Body of pancreas (tissue), 4 donors: ENCODE data around the gene MAP2. TPM values are rescaled to one million over a fixed set of nuclear protein-coding genes. Genes with fewer than 3 reads are reported as not detected.

ENCODE experiments used
- ATAC-seq: fragments of 150-250 bp; one replicate; pipeline ENCODE4 v1.9.1; 2016
- DNase-seq, 4 donors: peaks; one replicate each; pipeline ENCODE4 v3.0.0-alpha.2; 2019
- H3K27ac ChIP-seq, 4 donors: fragments of 200-600 bp; sonication (generic); 1 replicate in 3 of 4; 2 replicates in 1 of 4; pipeline versions ENCODE4 v1.5.1 to v1.6.1; 2016 to 2019; ENCODE audit warnings: mild to moderate bottlenecking in 1 of 4, mixed read lengths in 1 of 4, moderate library complexity in 1 of 4
- H3K27me3 ChIP-seq, 2 donors: fragments of 200-600 bp; sonication (generic); one replicate each; pipeline ENCODE4 v1.6.0; 2016; ENCODE audit warnings: mild to moderate bottlenecking in 1 of 2
- H3K36me3 ChIP-seq, 2 donors: fragments of 200-600 bp; sonication (generic); replicated peaks in 1 of 2; 2 replicates each; pipeline ENCODE4 v1.5.1; 2016; ENCODE audit warnings: low read depth in 2 of 2; ENCODE audit not compliant: insufficient read depth in 1 of 2
- H3K4me1 ChIP-seq: fragments of 200-600 bp; sonication (generic); one replicate; pipeline ENCODE4 v1.6.0; 2016
- H3K4me3 ChIP-seq, 2 donors: fragments of 200-600 bp; sonication (generic); 1 replicate in 1 of 2; 2 replicates in 1 of 2; pipeline ENCODE4 v1.5.1; 2016 to 2019
- H3K9me3 ChIP-seq, 3 donors: fragments of 200-600 bp; sonication (generic); 1 replicate in 2 of 3; 2 replicates in 1 of 3; pipeline ENCODE4 v1.5.1; 2016
- POLR2A ChIP-seq, 3 donors: fragments of 450-650 bp; IDR thresholded peaks; one replicate each; pipeline ENCODE4 v1.6.1; 2016; ENCODE audit warnings: antibody characterized with exemption in 3 of 3, mild to moderate bottlenecking in 2 of 3
- WGBS, 2 donors: methylation state at CpG; one replicate each; pipeline ENCODE4 v1.1.5; 2017; 5-methylcytosine and 5-hydroxymethylcytosine counted together
- intact Hi-C: fragments of 100-400 bp; cut with DNase I; formaldehyde crosslinking; loops from one replicate; pipeline ENCODE4 v1.15.1; 2023
- total RNA-seq, 2 donors: library from RNA; depleted of rRNA; stranded (reverse); fragments of >200 nt; gene quantifications; one replicate each; pipeline ENCODE4 v1.1.0, GENCODE V29; 2016
- TF ChIP-seq, protein P1 (sequence below), 7 experiments: fragments of 450-650 bp in 4 of 7; fragments of 200-600 bp in 3 of 7; sonication (generic) in 3 of 7; IDR thresholded peaks; one replicate each; pipeline ENCODE4 v1.5.1; 2016 to 2019; ENCODE audit warnings: antibody characterized with exemption in 7 of 7

MAP2 gene
- total RNA-seq, 2 donors from 2014 or later, result 14.2 to 32.9 TPM

GRCh38 chr2:209640358-209640757 lies 216.5 kb downstream of the MAP2 start:
- Histone ChIP-seq H3K27me3 (no peaks in the 10 kb centered on the region), H3K9me3 (no peaks in the 10 kb centered on the region), H3K4me1 (peaks cover 12% of the 10 kb centered on the region), H3K4me3 (no peak overlapping the region), H3K27ac (no peak overlapping the region), H3K36me3 (no peaks in the 10 kb centered on the region)
- no peak for TF ChIP-seq POLR2A (IDR thresholded peaks at IDR 0.05)
- TF ChIP-seq, protein P1, sequence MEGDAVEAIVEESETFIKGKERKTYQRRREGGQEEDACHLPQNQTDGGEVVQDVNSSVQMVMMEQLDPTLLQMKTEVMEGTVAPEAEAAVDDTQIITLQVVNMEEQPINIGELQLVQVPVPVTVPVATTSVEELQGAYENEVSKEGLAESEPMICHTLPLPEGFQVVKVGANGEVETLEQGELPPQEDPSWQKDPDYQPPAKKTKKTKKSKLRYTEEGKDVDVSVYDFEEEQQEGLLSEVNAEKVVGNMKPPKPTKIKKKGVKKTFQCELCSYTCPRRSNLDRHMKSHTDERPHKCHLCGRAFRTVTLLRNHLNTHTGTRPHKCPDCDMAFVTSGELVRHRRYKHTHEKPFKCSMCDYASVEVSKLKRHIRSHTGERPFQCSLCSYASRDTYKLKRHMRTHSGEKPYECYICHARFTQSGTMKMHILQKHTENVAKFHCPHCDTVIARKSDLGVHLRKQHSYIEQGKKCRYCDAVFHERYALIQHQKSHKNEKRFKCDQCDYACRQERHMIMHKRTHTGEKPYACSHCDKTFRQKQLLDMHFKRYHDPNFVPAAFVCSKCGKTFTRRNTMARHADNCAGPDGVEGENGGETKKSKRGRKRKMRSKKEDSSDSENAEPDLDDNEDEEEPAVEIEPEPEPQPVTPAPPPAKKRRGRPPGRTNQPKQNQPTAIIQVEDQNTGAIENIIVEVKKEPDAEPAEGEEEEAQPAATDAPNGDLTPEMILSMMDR (IDR thresholded peaks at IDR 0.05), result no peak
- ATAC-seq (no peak), DNase-seq (no peak)
- intact Hi-C loops, result no loop called here
- WGBS, 2 donors, result 21 to 33% methylated on average over 2 of the region's 2 CpGs

DNA sequence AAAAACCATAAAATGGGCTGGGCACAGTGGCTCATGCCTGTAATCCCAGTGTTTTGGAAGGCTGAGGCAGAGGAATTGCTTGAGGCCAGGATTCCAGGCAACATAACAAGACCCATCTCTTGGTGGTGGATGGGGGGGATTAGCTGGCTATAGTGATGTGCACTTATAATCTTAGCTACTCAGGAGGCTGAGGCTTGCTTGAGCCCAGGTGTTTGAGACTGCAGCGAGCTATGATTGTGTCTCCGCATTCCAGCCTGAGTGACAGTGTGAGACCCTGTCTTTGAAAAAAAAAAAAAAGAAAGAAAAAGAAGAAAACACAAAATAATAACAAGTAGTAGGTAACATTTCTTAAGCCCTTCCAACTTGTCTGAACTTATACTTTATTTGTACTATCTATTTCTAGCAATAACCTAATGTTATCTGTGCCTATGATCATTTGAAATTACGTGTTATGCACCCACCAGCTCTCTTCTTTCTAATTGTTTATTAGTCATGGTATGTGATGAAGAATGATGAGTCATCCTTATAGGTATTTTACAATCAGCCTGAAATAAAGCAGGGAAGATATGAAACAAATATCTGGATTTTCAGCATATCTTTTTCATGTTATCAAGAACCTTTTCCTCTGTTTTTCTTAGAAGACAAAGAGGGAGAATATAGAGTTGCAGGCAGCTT lies 218.4 kb downstream of the MAP2 start:
- Histone ChIP-seq H3K4me1 (peaks cover 7% of the 10 kb centered on the region), H3K27ac (no peak overlapping the region), H3K36me3 (no peaks in the 10 kb centered on the region), H3K27me3 (no peaks in the 10 kb centered on the region), H3K9me3 (no peaks in the 10 kb centered on the region), H3K4me3 (no peak overlapping the region)
- intact Hi-C loops, result no loop called here
- TF ChIP-seq, protein P1 (IDR thresholded peaks at IDR 0.05), result no peak
- TF ChIP-seq POLR2A (IDR thresholded peaks at IDR 0.05), result no peak
- DNase-seq (no peak), ATAC-seq (no peak)
- 89 to 95% methylated on average over 3 of the region's 3 CpGs for WGBS, 2 donors

GRCh38 chr2:209644842-209645241 lies 221.0 kb downstream of the MAP2 start:
- no peaks in the 10 kb centered on the region for H3K36me3 ChIP-seq
- no peaks in the 10 kb centered on the region for H3K9me3 ChIP-seq
- DNase-seq (no peak), ATAC-seq (no peak)
- H3K4me3 ChIP-seq, result no peak overlapping the region
- TF ChIP-seq POLR2A (IDR thresholded peaks at IDR 0.05), result no peak
- TF ChIP-seq, protein P1 (IDR thresholded peaks at IDR 0.05), result no peak
- intact Hi-C loops, result no loop called here
- H3K4me1 ChIP-seq, result peaks cover 7% of the 10 kb centered on the region
- H3K27me3 ChIP-seq, result no peaks in the 10 kb centered on the region
- no peak overlapping the region for H3K27ac ChIP-seq

GRCh38 chr2:209648714-209649113 lies 224.9 kb downstream of the MAP2 start:
- H3K4me3 ChIP-seq, result no peak overlapping the region
- H3K36me3 ChIP-seq, result peaks cover 0 to under 1% of the 10 kb centered on the region in 2 donors
- intact Hi-C loops, result no loop called here
- TF ChIP-seq, protein P1 (IDR thresholded peaks at IDR 0.05), result no peak
- no peak for TF ChIP-seq POLR2A (IDR thresholded peaks at IDR 0.05)
- DNase-seq (no peak), ATAC-seq (no peak)
- no peaks in the 10 kb centered on the region for H3K9me3 ChIP-seq
- H3K4me1 ChIP-seq, result peaks cover 7% of the 10 kb centered on the region
- no peak overlapping the region for H3K27ac ChIP-seq
- WGBS, 2 donors, result 79 to 86% methylated on average over 3 of the region's 3 CpGs
- H3K27me3 ChIP-seq, result no peaks in the 10 kb centered on the region

GRCh38 chr2:209653134-209653533 lies 229.3 kb downstream of the MAP2 start:
- no peaks in the 10 kb centered on the region for H3K9me3 ChIP-seq
- H3K27ac ChIP-seq, result no peak overlapping the region
- TF ChIP-seq, protein P1 (IDR thresholded peaks at IDR 0.05), result no peak
- no peak for TF ChIP-seq POLR2A (IDR thresholded peaks at IDR 0.05)
- no peaks in the 10 kb centered on the region for H3K27me3 ChIP-seq
- no peaks in the 10 kb centered on the region for H3K4me1 ChIP-seq
- ATAC-seq (no peak), DNase-seq (no peak)
- intact Hi-C loops, result no loop called here
- H3K36me3 ChIP-seq, result peaks cover 0 to 2% of the 10 kb centered on the region in 2 donors
- H3K4me3 ChIP-seq, result no peak overlapping the region
- WGBS, 2 donors, result 84 to 88% methylated on average over 6 of the region's 6 CpGs
